Gastroesophageal sphincter (tissue), 4 donors: Measurements from ENCODE around the gene KCNB1. TPM values are rescaled to one million over a fixed set of nuclear protein-coding genes. Genes with fewer than 3 reads are reported as not detected.

Experiments
- ATAC-seq: fragments of 150-250 bp; one replicate; pipeline ENCODE4 v1.9.1; 2016; ENCODE audit warnings: mild to moderate bottlenecking, moderate library complexity
- H3K27ac ChIP-seq, 4 donors: fragments of 200-600 bp; sonication (generic) in 3 of 4; 1 replicate in 3 of 4; 2 replicates in 1 of 4; pipeline ENCODE4 v1.5.1; 2016 to 2019
- H3K27me3 ChIP-seq: fragments of 200-600 bp; sonication (generic); one replicate; pipeline ENCODE4 v1.5.1; 2019
- H3K36me3 ChIP-seq, 2 donors: fragments of 200-600 bp; sonication (generic); one replicate each; pipeline ENCODE4 v1.5.1; 2019; ENCODE audit warnings: control low read depth in 1 of 2
- H3K4me1 ChIP-seq, 3 donors: fragments of 200-600 bp; sonication (generic); 1 replicate in 2 of 3; 2 replicates in 1 of 3; pipeline ENCODE4 v1.5.1; 2016 to 2019; ENCODE audit warnings: control low read depth in 2 of 3
- H3K4me3 ChIP-seq, 2 donors: fragments of 200-600 bp; sonication (generic); one replicate each; pipeline ENCODE4 v1.5.1; 2019; ENCODE audit warnings: mild to moderate bottlenecking in 1 of 2, moderate library complexity in 1 of 2
- H3K9me3 ChIP-seq, 3 donors: fragments of 200-600 bp; sonication (generic); one replicate each; pipeline ENCODE4 v1.5.1; 2017 to 2019; ENCODE audit warnings: control low read depth in 2 of 3
- EP300 ChIP-seq: sonication (generic); formaldehyde crosslinking; IDR thresholded peaks from one replicate; pipeline ENCODE4 v1.6.1; 2017; ENCODE audit warnings: antibody characterized with exemption, mild to moderate bottlenecking
- POLR2A ChIP-seq, 2 donors: fragments of 450-650 bp; IDR thresholded peaks; one replicate each; pipeline ENCODE4 v1.6.1; 2017; ENCODE audit warnings: antibody characterized with exemption in 2 of 2, mild to moderate bottlenecking in 2 of 2, moderate library complexity in 1 of 2
- POLR2AphosphoS5 ChIP-seq: sonication (generic); formaldehyde crosslinking; IDR thresholded peaks from one replicate; pipeline ENCODE4 v1.6.1; 2017; ENCODE audit warnings: antibody characterized with exemption
- WGBS, 2 donors: methylation state at CpG; one replicate each; pipeline ENCODE4 v1.1.5; 2018; ENCODE audit warnings: low coverage in 1 of 2; 5-methylcytosine and 5-hydroxymethylcytosine counted together
- total RNA-seq, 4 donors: library from RNA; depleted of rRNA; stranded (reverse); fragments of >200 nt; gene quantifications; one replicate each; pipeline ENCODE4 v1.1.0, GENCODE V29; 2016
- TF ChIP-seq, protein P1 (sequence below), 4 experiments: fragments of 200-600 bp in 2 of 4; fragments of 450-650 bp in 2 of 4; sonication (generic) in 1 of 4; IDR thresholded peaks; one replicate each; pipeline ENCODE4 v1.5.1; 2017 to 2019; ENCODE audit warnings: antibody characterized with exemption in 4 of 4, mild to moderate bottlenecking in 2 of 4, moderate library complexity in 2 of 4

Gene KCNB1
- total RNA-seq, 4 donors from 2014 or later = 26.3 to 44.1 (median 38.0) TPM

- H3K27ac ChIP-seq = peak overlapping the region in 1 of 4 donors; percentile 49
- no peaks in the 10 kb centered on the region for H3K36me3 ChIP-seq
- no peak for TF ChIP-seq EP300
- no peak for TF ChIP-seq POLR2A (IDR thresholded peaks at IDR 0.05)
- TF ChIP-seq, protein P1, sequence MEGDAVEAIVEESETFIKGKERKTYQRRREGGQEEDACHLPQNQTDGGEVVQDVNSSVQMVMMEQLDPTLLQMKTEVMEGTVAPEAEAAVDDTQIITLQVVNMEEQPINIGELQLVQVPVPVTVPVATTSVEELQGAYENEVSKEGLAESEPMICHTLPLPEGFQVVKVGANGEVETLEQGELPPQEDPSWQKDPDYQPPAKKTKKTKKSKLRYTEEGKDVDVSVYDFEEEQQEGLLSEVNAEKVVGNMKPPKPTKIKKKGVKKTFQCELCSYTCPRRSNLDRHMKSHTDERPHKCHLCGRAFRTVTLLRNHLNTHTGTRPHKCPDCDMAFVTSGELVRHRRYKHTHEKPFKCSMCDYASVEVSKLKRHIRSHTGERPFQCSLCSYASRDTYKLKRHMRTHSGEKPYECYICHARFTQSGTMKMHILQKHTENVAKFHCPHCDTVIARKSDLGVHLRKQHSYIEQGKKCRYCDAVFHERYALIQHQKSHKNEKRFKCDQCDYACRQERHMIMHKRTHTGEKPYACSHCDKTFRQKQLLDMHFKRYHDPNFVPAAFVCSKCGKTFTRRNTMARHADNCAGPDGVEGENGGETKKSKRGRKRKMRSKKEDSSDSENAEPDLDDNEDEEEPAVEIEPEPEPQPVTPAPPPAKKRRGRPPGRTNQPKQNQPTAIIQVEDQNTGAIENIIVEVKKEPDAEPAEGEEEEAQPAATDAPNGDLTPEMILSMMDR (IDR thresholded peaks at IDR 0.05) = no peak
- no peak for TF ChIP-seq POLR2AphosphoS5
- ATAC-seq = no peak
- peaks cover 0 to 27% (median 0%) of the 10 kb centered on the region in 3 donors for H3K4me1 ChIP-seq
- WGBS, 2 donors = 71 to 75% methylated on average over 6 of the region's 6 CpGs
- no peaks in the 10 kb centered on the region for H3K27me3 ChIP-seq
- H3K4me3 ChIP-seq = no peak overlapping the region
- no peaks in the 10 kb centered on the region for H3K9me3 ChIP-seq
Measured at GRCh38 chr20:49459684-49460083, 22.8 kb downstream of the KCNB1 start.

DNA sequence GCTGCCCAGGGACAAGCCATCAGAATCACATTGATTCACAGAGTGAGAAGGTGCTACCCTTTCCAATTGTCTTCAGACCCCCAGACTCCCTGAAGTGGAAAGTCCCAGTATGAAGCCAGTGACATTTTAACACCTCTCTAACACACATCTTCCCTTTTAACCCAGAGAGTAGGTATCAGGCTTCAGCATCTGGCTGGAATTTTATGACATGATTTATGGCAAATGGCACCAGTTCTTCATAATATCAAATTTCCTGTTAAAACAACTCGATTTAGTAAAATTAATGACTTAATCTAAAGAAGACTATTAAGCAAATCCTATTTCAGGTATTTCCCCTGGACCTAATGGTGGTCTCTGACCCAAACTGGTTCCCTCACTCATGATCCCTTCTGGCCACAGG, 25.0 kb downstream of the KCNB1 start:
- Histone ChIP-seq H3K4me1 (peaks cover under 1 to 28% (median 1%) of the 10 kb centered on the region in 3 donors), H3K27me3 (no peaks in the 10 kb centered on the region), H3K36me3 (no peaks in the 10 kb centered on the region), H3K4me3 (no peak overlapping the region), H3K9me3 (no peaks in the 10 kb centered on the region), H3K27ac (no peak overlapping the region)
- WGBS, 2 donors = 9 to 27% methylated on average over 1 of the region's 1 CpG
- ATAC-seq = no peak
- TF ChIP-seq, protein P1 (IDR thresholded peaks at IDR 0.05) = no peak
- TF ChIP-seq POLR2A (IDR thresholded peaks at IDR 0.05) (no peak), POLR2AphosphoS5 (no peak), EP300 (no peak)

- 93 to 96% methylated on average over 3 to 4 of the region's 6 CpGs for WGBS, 2 donors
- H3K4me3 ChIP-seq = no peak overlapping the region
- TF ChIP-seq POLR2AphosphoS5 = no peak
- H3K4me1 ChIP-seq = peaks cover 3 to 30% (median 5%) of the 10 kb centered on the region in 3 donors
- H3K27me3 ChIP-seq = no peaks in the 10 kb centered on the region
- no peak for ATAC-seq
- no peak overlapping the region for H3K27ac ChIP-seq
- no peaks in the 10 kb centered on the region for H3K36me3 ChIP-seq
- H3K9me3 ChIP-seq = no peaks in the 10 kb centered on the region
Measured at GRCh38 chr20:49456646-49457045, 25.8 kb downstream of the KCNB1 start.

- Histone ChIP-seq H3K4me1 (peaks cover 3 to 31% (median 5%) of the 10 kb centered on the region in 3 donors), H3K4me3 (no peak overlapping the region), H3K27me3 (no peaks in the 10 kb centered on the region), H3K27ac (no peak overlapping the region), H3K9me3 (no peaks in the 10 kb centered on the region), H3K36me3 (no peaks in the 10 kb centered on the region)
- ATAC-seq = no peak
- whole genome bisulfite sequencing, 2 donors = 60% methylated on average over 1 of the region's 6 CpGs; no CpG with 5 or more reads in 1 of the 2 donors
- TF ChIP-seq POLR2AphosphoS5 (no peak), POLR2A (IDR thresholded peaks at IDR 0.05) (no peak), EP300 (no peak)
- TF ChIP-seq, protein P1 (IDR thresholded peaks at IDR 0.05) = no peak
Measured at GRCh38 chr20:49455691-49456090, 26.8 kb downstream of the KCNB1 start.

GRCh38 chr20:49452011-49452482, 30.4 kb downstream of the KCNB1 start:
- Histone ChIP-seq H3K4me1 (peaks cover 10 to 64% (median 14%) of the 10 kb centered on the region in 3 donors), H3K4me3 (no peak overlapping the region), H3K9me3 (no peaks in the 10 kb centered on the region), H3K36me3 (no peaks in the 10 kb centered on the region), H3K27ac (peak overlapping the region; percentile 52 to 85 (median 80)), H3K27me3 (no peaks in the 10 kb centered on the region)
- no peak for TF ChIP-seq EP300
- no peak for TF ChIP-seq POLR2A (IDR thresholded peaks at IDR 0.05)
- peak; percentile 73 for TF ChIP-seq POLR2AphosphoS5
- whole genome bisulfite sequencing, 2 donors = 0 to 10% methylated on average over 1 to 7 of the region's 9 CpGs
- ATAC-seq = peak; percentile 32

DNA sequence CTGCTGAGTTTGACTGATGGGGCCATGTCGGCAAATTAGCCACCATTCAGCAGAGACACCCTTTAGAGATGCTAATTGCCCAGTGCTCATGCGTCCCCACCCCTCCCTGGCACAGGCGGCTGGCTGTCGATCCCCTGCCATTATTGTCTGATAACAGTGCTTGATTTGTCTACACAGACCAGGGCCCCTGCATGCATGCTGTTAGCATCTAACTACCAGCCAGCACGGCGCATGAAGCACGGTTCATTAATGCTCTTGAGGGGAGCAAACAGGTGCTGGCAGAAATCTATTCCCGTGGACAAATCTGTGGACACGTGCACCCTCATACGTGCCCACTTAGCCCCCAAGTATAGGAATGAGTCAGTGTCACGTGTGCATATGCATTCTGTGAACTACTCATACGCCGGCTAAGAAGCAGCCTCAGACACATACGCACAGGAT, 32.2 kb downstream of the KCNB1 start:
- H3K4me3 ChIP-seq = no peak overlapping the region
- no peaks in the 10 kb centered on the region for H3K36me3 ChIP-seq
- peaks cover 20 to 81% (median 31%) of the 10 kb centered on the region in 3 donors for H3K4me1 ChIP-seq
- H3K9me3 ChIP-seq = no peaks in the 10 kb centered on the region
- no peak for ATAC-seq
- no peak for TF ChIP-seq POLR2A (IDR thresholded peaks at IDR 0.05)
- no peak for TF ChIP-seq EP300
- no peak for TF ChIP-seq POLR2AphosphoS5
- TF ChIP-seq, protein P1 (IDR thresholded peaks at IDR 0.05) = no peak
- peak overlapping the region; percentile 2 to 85 (median 80) for H3K27ac ChIP-seq
- 37 to 38% methylated on average over 6 to 14 of the region's 14 CpGs for WGBS, 2 donors
- no peaks in the 10 kb centered on the region for H3K27me3 ChIP-seq
